HG02981 (cell line): ENCODE measurements around the gene TAL2.

ENCODE experiments used
- ATAC-seq: cut with Tn5 transposase; IDR thresholded peaks from one replicate; pipeline ENCODE4 v1.9.1; 2021; ENCODE audit warnings: mild to moderate bottlenecking, moderate library complexity; ENCODE audit not compliant: unreplicated experiment

TAL2 gene

DNA sequence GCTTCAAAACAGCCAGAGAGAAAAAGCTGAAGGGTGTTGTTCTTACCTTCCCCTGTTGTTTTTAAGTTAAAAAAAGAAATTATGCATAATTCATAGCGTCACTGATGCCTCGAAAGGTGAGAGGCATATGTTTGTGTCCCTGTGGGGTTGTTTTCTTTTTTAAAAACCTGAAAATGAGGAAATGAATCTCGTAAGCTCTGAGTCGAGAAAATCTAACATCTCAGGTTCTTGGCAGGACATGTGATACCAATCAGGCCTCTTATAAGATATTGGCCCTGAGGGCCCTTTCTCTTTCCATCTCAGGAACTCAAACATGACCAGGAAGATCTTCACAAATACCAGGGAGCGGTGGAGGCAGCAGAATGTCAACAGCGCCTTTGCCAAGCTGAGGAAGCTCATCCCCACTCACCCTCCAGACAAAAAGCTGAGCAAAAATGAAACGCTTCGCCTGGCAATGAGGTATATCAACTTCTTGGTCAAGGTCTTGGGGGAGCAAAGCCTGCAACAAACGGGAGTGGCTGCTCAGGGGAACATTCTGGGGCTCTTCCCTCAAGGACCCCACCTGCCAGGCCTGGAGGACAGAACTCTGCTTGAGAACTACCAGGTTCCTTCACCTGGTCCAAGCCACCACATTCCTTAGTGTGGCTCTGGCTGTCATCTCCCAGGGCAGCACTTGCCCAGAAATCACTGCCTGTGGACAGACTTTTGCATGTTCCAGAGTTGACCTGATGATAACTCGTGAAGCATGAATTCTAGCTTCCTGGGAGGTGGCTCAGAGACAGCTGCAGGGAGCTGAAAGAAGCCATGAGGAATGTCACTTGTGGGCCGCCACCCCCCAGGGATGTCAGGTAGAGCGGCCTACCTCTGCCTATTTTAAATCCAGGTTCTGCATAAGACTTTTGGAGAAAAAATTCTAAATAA, at the start of gene TAL2:
Gene TAL2, plus strand, starts transcription at position 274 of the 921 bp plus-strand sequence. Its CDS starts 40 bp downstream, at position 314.
- peak; percentile 75 for ATAC-seq

DNA sequence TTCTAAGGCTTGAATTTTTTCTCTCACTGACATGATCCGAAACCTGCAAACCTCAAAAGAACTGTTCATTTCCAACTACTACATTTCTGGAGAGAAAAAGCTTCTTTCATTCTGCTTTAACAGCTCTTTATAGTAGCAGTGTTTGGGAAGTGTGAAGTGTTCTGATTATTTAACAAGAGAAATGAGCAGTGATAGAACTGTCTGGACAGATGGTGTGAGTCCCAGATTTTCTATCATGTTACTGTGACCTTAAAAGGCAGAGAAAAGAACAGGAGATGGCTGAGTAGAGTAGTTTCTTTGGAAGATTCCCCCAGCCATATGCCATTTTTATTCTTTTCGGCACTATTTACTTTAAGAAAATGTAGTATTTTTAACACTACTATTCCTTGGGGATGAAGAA, 41.3 kb upstream of the TAL2 start:
- ATAC-seq = no peak

DNA sequence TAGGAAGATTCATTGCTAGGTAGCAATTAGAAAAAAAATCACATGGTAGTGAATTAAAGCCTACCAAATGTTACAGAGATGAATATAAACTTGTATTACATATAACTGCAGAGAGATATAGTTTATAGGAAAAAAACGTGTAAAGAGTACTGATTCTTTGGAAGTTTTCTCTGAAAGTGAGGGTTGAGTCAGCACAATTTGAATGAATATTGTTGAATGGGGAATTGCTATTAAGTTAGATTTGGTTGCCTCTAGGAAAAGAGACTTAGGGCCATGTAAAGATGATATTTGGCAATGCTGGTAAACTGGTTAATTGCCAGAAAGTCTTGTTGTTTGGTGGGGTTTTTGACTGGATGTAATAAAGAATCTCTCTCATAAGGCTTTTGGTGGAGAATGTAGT, 37.2 kb upstream of the TAL2 start:
- ATAC-seq = no peak

DNA sequence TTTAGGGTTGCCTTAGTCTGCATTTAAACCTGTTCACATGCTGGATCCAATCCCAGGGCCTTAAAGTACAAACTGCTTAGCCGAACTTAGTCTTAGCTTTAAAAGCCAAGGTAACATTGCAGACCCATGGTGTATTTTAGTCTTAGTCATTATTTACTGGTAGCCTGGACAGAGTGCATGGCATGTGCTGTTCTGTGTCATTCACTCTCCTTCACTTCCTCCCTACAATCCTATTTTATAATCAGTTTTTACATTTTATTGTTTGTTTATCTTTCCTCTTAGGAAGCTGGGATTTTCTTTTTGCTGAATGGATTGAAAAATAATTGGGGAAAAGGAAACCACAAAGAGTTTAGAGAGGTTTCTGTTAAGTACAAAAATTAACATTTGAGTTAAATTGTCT, 29.4 kb upstream of the TAL2 start:
- ATAC-seq = no peak

DNA sequence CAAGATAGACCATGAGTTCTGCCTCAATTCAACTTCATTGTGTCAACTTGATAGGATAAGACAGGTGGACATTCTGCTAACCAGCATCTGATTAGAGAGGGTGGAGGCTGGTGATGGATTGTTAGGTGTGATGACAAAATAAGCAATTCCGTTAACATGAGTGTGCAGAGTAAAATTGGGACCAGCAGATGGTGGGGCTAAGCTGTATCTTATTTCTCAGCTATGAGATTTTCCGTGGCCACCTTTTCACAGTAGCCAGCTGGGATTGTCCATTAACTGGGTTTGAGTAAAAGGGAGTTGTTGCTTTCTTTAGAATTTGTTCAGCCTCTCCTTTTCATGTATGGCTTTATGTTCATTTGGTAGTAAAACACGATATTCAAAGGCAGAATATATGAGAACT, 28.8 kb upstream of the TAL2 start:
- ATAC-seq = no peak

DNA sequence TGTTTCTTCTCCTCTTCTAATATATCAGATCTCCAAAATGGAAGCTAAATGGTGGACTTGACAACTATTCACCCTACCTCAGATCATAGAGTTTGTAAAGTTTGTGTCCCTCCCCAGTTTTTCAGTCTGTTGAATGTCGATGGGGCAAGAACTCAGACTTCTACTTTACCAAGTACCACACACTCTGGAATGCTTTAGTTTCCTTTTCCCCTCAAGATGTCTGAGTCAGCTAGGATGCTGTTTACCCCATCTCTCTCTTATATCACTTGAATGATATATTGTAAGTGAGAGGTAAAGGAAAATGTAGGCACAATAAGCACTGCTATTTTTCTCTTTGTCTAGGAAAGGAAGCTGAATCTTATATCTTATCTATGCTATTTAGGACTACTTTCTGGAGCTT, 25.9 kb upstream of the TAL2 start:
- no peak for ATAC-seq

DNA sequence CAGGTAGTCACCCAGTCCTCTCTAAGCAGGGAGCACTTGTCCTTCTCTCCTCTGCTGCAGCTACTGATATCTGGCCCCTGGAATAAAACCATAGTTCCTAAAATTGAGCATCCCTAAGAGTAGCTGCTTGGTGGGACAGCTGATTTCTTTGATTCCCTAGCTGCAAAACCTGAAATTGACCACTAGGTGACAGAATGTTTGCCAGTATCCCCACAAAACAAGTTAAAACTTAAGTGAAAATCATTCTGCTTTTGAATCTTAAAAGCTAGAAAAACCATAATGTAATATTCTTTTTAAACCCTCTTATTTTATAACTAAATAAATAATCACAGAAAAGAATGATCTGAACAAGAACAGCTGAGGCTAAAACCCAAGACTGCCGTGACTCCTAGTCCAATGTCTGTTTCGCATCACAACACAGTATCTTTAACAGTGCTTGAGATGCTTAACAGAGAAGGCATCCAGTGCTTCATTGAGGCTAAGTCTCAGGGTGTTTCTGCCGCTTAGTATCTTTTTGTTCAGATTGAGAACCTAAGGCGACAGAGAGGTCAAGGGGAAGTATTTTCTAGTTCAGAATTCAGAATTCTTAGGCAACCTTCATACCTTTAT, 24.4 kb upstream of the TAL2 start:
- ATAC-seq = no peak

GRCh38 chr9:105639936-105640335, 22.3 kb upstream of the TAL2 start:
- no peak for ATAC-seq

DNA sequence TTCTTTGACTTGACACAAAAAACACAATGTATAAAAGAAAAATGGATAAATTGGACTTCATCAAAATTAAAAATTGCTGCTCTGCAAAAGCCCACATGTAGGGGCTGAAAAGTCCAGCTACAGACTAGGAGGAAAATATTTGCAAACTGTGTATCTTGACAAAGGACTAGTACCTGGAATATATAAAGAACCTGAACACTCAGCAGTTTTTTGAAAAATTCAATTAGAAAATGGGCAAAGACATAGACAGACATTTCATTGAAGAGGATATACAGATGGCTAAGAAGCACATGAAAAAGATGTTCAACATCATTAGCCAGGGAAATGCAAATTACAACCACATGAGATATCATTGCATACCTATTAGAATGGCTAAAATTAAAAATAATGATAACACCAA, 18.5 kb upstream of the TAL2 start:
- no peak for ATAC-seq

GRCh38 chr9:105646879-105647594, 15.2 kb upstream of the TAL2 start:
- no peak for ATAC-seq

GRCh38 chr9:105647595-105648349, 14.5 kb upstream of the TAL2 start:
- ATAC-seq = no peak

- no peak for ATAC-seq
Measured at GRCh38 chr9:105651806-105652205, 10.5 kb upstream of the TAL2 start.

DNA sequence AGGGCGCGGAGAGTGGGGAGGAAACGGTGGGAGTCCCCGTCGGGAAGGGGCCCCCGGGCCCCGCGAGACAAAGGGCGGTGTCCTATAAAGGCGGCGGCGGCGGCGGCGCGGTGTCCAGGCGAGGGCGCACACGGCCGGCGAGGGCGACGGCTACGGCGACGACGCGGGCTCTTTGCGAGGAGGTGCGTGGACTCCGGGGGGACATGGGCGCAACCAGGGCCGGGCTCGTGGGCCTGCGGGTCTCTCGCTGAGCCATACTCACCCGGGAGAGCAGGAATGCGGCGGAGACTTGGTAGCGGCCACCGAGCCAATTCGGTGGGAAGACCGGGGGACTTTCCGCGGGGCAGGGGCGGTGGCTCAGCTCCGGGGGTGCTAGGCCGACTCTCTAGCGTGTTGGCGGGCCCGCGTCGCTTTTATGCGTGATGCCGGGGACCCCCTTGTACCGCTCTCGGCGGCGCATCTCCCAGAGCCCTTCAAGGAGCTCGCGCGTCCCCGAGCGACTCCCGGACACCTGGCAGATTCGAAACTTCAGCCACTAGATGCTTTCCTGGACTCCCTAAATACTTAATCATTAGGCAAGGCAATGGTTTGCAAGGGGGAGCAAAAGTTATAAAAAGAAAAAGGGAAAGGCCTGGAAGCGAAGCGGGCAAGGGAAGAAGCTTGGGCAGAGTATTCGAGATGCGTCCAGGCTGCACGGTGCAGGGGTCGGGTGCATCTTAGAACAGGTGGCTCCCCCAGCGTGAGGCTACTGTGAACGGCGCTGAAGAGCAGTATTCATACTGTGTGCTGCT, 5.9 kb upstream of the TAL2 start:
- peak; percentile 51 for ATAC-seq

- no peak for ATAC-seq
Measured at GRCh38 chr9:105658351-105658750, 3.9 kb upstream of the TAL2 start.

- ATAC-seq = no peak
Measured at GRCh38 chr9:105661011-105661410, 1.2 kb upstream of the TAL2 start.

GRCh38 chr9:105663914-105664313, 1.7 kb downstream of the TAL2 start:
- ATAC-seq = no peak

- no peak for ATAC-seq
Measured at GRCh38 chr9:105667867-105668266, 5.6 kb downstream of the TAL2 start.

DNA sequence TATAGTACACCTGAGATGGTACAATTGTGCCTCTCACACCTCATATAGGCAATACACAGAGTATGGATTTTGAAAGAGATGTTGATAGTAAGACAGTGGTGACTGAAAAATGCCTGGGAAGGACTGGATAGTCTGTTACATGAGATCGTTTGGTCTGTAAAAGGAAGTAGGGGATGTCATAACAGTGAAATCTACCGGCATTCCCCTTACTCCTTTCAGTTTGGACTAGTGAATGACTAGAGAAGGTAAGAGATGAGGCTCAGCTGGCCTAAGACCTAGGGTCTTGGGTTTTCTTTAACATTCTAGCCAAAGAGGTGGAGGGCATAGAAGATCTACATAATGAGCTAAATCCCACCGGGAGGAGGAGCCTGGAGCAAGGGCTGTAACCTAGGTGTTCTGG, 8.1 kb downstream of the TAL2 start:
- no peak for ATAC-seq

GRCh38 chr9:105670775-105671174, 8.5 kb downstream of the TAL2 start:
- no peak for ATAC-seq

- ATAC-seq = no peak
Measured at GRCh38 chr9:105672711-105673234, 10.5 kb downstream of the TAL2 start.
